Occipital lobe (tissue), 2 donors: ENCODE data around the gene RTP3. TPM values are rescaled to one million over a fixed set of nuclear protein-coding genes. Genes with fewer than 3 reads are reported as not detected.

ENCODE experiments used
- DNase-seq: peaks from one replicate; lab custom pipeline; 2025; lab: John Stamatoyannopoulos, UW
- total RNA-seq: library from RNA; depleted of rRNA; stranded (reverse); fragments of >200 nt; gene quantifications from one replicate; pipeline ENCODE4 v1.2.3, GENCODE V29; 2014

Gene RTP3
- total RNA-seq, 1 donor from 2014 or later, result not detected

GRCh38 chr3:46469680-46470357 is 28.0 kb upstream of the RTP3 start:
- no peak for DNase-seq

GRCh38 chr3:46470831-46471230 is 26.9 kb upstream of the RTP3 start:
- no peak for DNase-seq

GRCh38 chr3:46471371-46471914 is 26.3 kb upstream of the RTP3 start:
- no peak for DNase-seq

- DNase-seq, result no peak
These were observed 25.0 kb upstream of the RTP3 start for GRCh38 chr3:46472736-46473135.

- no peak for DNase-seq
These were observed 20.6 kb upstream of the RTP3 start for GRCh38 chr3:46477145-46477544.

- no peak for DNase-seq
These were observed 20.0 kb upstream of the RTP3 start for GRCh38 chr3:46477756-46478155.

- DNase-seq, result no peak
These were observed 19.4 kb upstream of the RTP3 start for GRCh38 chr3:46478341-46478740.

- DNase-seq, result no peak
These were observed 18.8 kb upstream of the RTP3 start for GRCh38 chr3:46479021-46479420.

GRCh38 chr3:46479696-46480095 is 18.1 kb upstream of the RTP3 start:
- DNase-seq, result no peak

GRCh38 chr3:46480491-46481195 is 17.1 kb upstream of the RTP3 start:
- DNase-seq, result peak; percentile 8

- no peak for DNase-seq
These were observed 16.1 kb upstream of the RTP3 start for GRCh38 chr3:46481636-46482035.

GRCh38 chr3:46482632-46483350 is 15.0 kb upstream of the RTP3 start:
- DNase-seq, result no peak

- DNase-seq, result no peak
These were observed 14.0 kb upstream of the RTP3 start for GRCh38 chr3:46483825-46484224.

- no peak for DNase-seq
These were observed 13.4 kb upstream of the RTP3 start for GRCh38 chr3:46484388-46484787.

- DNase-seq, result no peak
These were observed 12.6 kb upstream of the RTP3 start for GRCh38 chr3:46484911-46485778.

- DNase-seq, result no peak
These were observed 12.0 kb upstream of the RTP3 start for GRCh38 chr3:46485779-46486175.

GRCh38 chr3:46488735-46489361 is 8.9 kb upstream of the RTP3 start:
- peak; percentile 83 for DNase-seq

- no peak for DNase-seq
These were observed 8.4 kb upstream of the RTP3 start for GRCh38 chr3:46489381-46489780.

- no peak for DNase-seq
These were observed 7.9 kb upstream of the RTP3 start for GRCh38 chr3:46489875-46490274.

- no peak for DNase-seq
These were observed 7.3 kb upstream of the RTP3 start for GRCh38 chr3:46490338-46491084.
